B cell (primary cell): ENCODE measurements around the gene CRTAP.

Experiments
- EZH2 ChIP-seq: IDR thresholded peaks from 2 replicates; pipeline ENCODE4 v1.6.1; 2012; ENCODE audit warnings: borderline replicate concordance, low read depth, mild to moderate bottlenecking, moderate library complexity, low read length; ENCODE audit not compliant: insufficient read depth, poor library complexity, severe bottlenecking
- TF ChIP-seq, protein P1 (sequence below): fragments of 200-600 bp; IDR thresholded peaks from one replicate; pipeline ENCODE4 v1.8.0; 2022; ENCODE audit warnings: antibody characterized with exemption, mild to moderate bottlenecking

GRCh38 chr3:33064929-33065328 is 48.9 kb upstream of the CRTAP start:
- TF ChIP-seq, protein P1, sequence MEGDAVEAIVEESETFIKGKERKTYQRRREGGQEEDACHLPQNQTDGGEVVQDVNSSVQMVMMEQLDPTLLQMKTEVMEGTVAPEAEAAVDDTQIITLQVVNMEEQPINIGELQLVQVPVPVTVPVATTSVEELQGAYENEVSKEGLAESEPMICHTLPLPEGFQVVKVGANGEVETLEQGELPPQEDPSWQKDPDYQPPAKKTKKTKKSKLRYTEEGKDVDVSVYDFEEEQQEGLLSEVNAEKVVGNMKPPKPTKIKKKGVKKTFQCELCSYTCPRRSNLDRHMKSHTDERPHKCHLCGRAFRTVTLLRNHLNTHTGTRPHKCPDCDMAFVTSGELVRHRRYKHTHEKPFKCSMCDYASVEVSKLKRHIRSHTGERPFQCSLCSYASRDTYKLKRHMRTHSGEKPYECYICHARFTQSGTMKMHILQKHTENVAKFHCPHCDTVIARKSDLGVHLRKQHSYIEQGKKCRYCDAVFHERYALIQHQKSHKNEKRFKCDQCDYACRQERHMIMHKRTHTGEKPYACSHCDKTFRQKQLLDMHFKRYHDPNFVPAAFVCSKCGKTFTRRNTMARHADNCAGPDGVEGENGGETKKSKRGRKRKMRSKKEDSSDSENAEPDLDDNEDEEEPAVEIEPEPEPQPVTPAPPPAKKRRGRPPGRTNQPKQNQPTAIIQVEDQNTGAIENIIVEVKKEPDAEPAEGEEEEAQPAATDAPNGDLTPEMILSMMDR, result peak; percentile 12
- no peak for TF ChIP-seq EZH2
